Activated naive CD8-positive, alpha-beta T cell treated with anti-CD3 and anti-CD28 coated beads for 36 hours (primary cell): ENCODE results near the gene CCM2. TPM values are rescaled to one million over a fixed set of nuclear protein-coding genes. Genes with fewer than 3 reads are reported as not detected.

Source experiments
- DNase-seq: peaks from one replicate; pipeline ENCODE4 v3.0.0; 2021
- H3K27ac Mint-ChIP-seq: one replicate; pipeline ENCODE4 v1.8.0; 2022; ENCODE audit warnings: mild to moderate bottlenecking, moderate library complexity, mixed read lengths
- H3K27me3 Mint-ChIP-seq: one replicate; pipeline ENCODE4 v1.8.0; 2022; ENCODE audit warnings: mild to moderate bottlenecking, mixed read lengths
- H3K36me3 Mint-ChIP-seq: one replicate; pipeline ENCODE4 v1.8.0; 2021; ENCODE audit warnings: mild to moderate bottlenecking, mixed read lengths
- H3K4me1 Mint-ChIP-seq: one replicate; pipeline ENCODE4 v1.8.0; 2021; ENCODE audit warnings: mixed read lengths
- H3K4me3 Mint-ChIP-seq: one replicate; pipeline ENCODE4 v1.8.0; 2022; ENCODE audit warnings: mild to moderate bottlenecking, moderate library complexity, mixed read lengths
- H3K9me3 Mint-ChIP-seq: one replicate; pipeline ENCODE4 v1.8.0; 2022; ENCODE audit warnings: mixed read lengths
- total RNA-seq, 2 experiments: library from RNA; stranded (reverse); gene quantifications; one replicate each; pipeline ENCODE4 v1.2.3, GENCODE V29; 2021

The CCM2 gene
- total RNA-seq, 2 experiments from 2014 or later: 50.8 to 51.6 TPM

DNA sequence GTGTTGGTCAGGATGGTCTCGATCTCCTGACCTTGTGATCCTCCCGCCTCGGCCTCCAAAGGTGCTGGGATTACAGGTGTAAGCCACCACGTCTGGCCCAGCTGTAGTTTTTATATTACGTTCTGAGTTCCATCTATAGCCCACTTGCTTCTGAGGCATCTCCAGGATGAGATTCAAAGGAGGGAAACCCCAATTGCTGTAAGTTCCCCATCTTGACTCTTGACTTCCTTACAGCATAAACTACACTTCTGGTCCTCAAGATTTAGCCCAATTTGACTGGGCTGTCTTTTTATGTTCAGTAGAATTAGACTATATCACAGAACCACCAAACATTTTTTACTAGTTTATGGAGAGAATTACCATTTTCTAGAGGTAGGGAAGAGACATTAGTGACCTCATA is 44.3 kb downstream of the CCM2 start:
- peaks cover 27% of the 10 kb centered on the region for H3K36me3 Mint-ChIP-seq
- peak overlapping the region; percentile 47 for H3K27ac Mint-ChIP-seq
- H3K9me3 Mint-ChIP-seq: no peaks in the 10 kb centered on the region
- no peak for DNase-seq
- H3K4me1 Mint-ChIP-seq: peaks cover 21% of the 10 kb centered on the region
- H3K27me3 Mint-ChIP-seq: no peaks in the 10 kb centered on the region
- no peak overlapping the region for H3K4me3 Mint-ChIP-seq

DNA sequence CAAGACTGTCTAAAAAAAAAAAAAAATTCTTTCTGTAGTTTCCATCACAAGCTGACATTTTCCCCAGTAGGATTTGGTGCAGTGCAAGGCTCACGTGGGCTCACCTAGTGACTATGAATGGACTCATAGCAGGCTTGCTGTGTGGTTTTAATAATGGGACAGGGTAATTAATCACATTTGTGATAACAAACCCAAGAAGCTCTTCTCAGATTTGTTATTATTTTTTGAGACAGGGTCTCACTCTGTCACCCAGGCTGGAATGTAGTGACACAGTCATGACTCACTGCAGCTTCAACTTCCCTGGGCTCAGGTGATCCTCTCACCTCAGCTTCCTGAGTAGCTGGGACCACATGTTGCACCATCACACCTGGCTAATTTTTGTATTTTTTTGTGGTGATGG is 48.7 kb downstream of the CCM2 start:
- no peaks in the 10 kb centered on the region for H3K9me3 Mint-ChIP-seq
- peaks cover 34% of the 10 kb centered on the region for H3K4me1 Mint-ChIP-seq
- no peak overlapping the region for H3K4me3 Mint-ChIP-seq
- DNase-seq: no peak
- no peak overlapping the region for H3K27ac Mint-ChIP-seq
- H3K27me3 Mint-ChIP-seq: no peaks in the 10 kb centered on the region
- H3K36me3 Mint-ChIP-seq: peaks cover 13% of the 10 kb centered on the region

DNA sequence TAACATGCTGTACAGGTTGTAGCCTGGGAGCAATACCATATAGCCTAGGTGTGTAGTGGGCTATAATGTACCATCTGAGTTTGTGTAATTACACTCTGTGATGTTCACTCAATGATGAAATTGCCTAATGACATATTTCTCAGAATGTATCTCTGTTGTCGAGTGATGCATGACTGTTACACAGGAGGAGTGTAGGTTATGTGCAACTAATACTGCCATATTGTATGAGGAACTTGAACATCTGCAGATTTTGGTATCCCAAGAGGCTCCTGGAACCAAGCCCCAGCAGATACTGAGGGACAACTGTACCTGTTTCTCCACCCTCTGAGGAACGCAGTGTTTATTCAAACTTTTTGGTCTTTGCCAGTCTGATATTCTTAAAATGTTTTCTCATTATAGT is 50.2 kb downstream of the CCM2 start:
- peaks cover 33% of the 10 kb centered on the region for H3K4me1 Mint-ChIP-seq
- peaks cover 13% of the 10 kb centered on the region for H3K36me3 Mint-ChIP-seq
- DNase-seq: no peak
- H3K9me3 Mint-ChIP-seq: peaks cover 3% of the 10 kb centered on the region
- H3K27ac Mint-ChIP-seq: peak overlapping the region; percentile 62
- H3K4me3 Mint-ChIP-seq: no peak overlapping the region
- H3K27me3 Mint-ChIP-seq: no peaks in the 10 kb centered on the region

DNA sequence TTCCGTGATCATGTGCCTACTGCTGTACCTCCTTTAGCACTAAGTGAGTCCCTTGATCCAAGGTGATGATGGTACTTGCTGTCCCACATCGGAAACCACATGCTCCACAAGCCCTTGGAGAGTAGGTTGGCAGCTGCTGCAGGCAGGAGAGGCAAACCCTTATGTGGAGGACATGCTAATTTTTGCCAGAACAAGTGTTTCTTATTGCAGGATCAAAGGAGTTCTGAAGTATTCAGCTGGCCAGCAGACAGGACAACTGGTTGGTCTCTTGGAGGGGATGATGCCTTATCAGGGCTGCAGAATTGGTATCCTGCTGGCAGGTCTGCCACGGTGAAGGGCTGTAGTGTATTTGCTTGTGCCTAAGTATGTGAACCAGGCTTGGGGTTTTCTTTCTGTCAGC is 52.0 kb downstream of the CCM2 start:
- no peak overlapping the region for H3K4me3 Mint-ChIP-seq
- no peaks in the 10 kb centered on the region for H3K27me3 Mint-ChIP-seq
- H3K27ac Mint-ChIP-seq: no peak overlapping the region
- no peak for DNase-seq
- peaks cover 20% of the 10 kb centered on the region for H3K36me3 Mint-ChIP-seq
- H3K9me3 Mint-ChIP-seq: peaks cover 3% of the 10 kb centered on the region
- H3K4me1 Mint-ChIP-seq: peaks cover 43% of the 10 kb centered on the region

DNA sequence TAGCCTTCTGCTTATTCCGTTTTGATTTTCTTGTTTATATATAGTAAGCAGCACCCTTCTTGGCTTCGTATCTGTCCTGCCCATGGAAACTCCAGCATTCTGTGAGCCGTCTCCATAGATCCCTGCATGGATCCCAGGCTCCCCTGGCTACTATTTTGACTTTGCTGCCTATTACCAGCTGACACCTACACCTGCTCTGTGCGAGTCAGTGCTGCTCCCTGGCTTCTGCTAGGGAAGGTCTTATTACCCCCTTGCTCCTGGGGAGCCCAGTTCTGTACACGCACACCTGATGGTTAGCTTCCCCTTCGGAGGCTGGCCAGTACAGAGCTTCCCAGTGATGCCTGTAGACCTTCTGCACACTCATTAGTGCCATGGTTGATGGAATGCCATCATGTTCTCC is 53.4 kb downstream of the CCM2 start:
- H3K4me1 Mint-ChIP-seq: peaks cover 51% of the 10 kb centered on the region
- H3K27ac Mint-ChIP-seq: no peak overlapping the region
- no peak overlapping the region for H3K4me3 Mint-ChIP-seq
- H3K9me3 Mint-ChIP-seq: peaks cover 3% of the 10 kb centered on the region
- H3K36me3 Mint-ChIP-seq: peaks cover 26% of the 10 kb centered on the region
- no peaks in the 10 kb centered on the region for H3K27me3 Mint-ChIP-seq
- no peak for DNase-seq

DNA sequence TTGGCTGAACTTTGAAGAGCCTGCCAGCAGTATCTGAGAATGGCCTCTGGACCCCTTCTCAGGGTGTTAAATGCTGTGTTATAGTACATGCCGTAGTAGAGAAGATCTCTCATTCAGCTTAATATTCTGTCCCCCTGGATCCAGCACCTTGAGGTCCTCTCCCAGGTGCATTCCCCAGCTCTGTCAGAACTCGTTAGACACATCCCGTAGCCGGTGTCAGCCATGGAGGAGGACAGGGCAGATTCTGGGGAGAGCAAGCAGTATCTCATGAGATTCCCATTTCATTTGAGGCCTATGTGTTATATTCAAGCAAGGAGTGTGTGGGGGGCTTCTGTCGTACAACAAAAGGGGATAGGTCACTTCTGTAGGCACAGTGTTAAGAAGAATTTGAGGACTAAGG is 53.9 kb downstream of the CCM2 start:
- Mint-ChIP-seq H3K4me1 (peaks cover 49% of the 10 kb centered on the region), H3K27me3 (no peaks in the 10 kb centered on the region), H3K36me3 (peaks cover 27% of the 10 kb centered on the region), H3K9me3 (peaks cover 3% of the 10 kb centered on the region), H3K27ac (no peak overlapping the region), H3K4me3 (no peak overlapping the region)
- DNase-seq: no peak

DNA sequence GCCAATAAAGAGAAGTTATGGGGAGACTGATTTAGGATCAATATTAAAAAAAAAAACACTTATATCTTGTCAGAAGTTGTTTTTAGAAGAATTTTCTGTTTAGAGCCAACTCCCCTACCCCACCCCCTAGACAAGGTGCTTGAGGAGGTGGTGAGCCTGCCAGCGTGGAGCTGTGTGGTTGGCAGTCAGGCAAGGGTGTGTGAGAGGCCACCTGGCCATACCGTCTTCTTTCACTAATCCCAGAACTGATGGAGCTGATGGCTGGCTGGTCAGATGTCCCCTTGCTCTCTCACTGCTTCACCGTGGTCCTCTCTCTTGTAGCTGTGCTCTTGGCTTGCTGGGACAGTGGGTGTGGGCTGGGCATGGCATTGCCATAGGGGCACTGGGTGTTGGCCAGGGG is 54.4 kb downstream of the CCM2 start:
- peaks cover 3% of the 10 kb centered on the region for H3K9me3 Mint-ChIP-seq
- no peak for DNase-seq
- peaks cover 48% of the 10 kb centered on the region for H3K4me1 Mint-ChIP-seq
- H3K27me3 Mint-ChIP-seq: no peaks in the 10 kb centered on the region
- H3K27ac Mint-ChIP-seq: no peak overlapping the region
- peaks cover 27% of the 10 kb centered on the region for H3K36me3 Mint-ChIP-seq
- H3K4me3 Mint-ChIP-seq: no peak overlapping the region

DNA sequence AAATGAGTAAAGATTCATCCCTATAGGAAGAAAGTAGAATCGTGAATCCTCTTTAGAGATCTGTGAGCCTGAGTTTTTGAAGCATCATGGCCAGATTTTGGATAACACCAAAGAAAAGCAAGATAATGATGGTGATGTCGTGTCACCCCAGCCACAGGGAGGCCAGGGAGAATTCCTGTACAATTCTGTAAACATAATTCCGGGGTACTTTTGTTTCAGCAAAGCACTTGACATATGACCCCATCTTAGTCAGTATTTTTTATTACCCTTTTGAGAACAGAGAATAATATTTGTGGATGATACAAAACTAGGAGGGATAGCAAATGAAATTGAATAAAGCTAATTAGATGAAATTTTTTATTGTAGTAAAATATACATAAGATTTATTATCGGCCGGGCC is 55.0 kb downstream of the CCM2 start:
- Mint-ChIP-seq H3K27ac (peak overlapping the region; percentile 9), H3K27me3 (no peaks in the 10 kb centered on the region), H3K4me3 (no peak overlapping the region), H3K36me3 (peaks cover 27% of the 10 kb centered on the region), H3K9me3 (peaks cover 3% of the 10 kb centered on the region), H3K4me1 (peaks cover 51% of the 10 kb centered on the region)
- no peak for DNase-seq

DNA sequence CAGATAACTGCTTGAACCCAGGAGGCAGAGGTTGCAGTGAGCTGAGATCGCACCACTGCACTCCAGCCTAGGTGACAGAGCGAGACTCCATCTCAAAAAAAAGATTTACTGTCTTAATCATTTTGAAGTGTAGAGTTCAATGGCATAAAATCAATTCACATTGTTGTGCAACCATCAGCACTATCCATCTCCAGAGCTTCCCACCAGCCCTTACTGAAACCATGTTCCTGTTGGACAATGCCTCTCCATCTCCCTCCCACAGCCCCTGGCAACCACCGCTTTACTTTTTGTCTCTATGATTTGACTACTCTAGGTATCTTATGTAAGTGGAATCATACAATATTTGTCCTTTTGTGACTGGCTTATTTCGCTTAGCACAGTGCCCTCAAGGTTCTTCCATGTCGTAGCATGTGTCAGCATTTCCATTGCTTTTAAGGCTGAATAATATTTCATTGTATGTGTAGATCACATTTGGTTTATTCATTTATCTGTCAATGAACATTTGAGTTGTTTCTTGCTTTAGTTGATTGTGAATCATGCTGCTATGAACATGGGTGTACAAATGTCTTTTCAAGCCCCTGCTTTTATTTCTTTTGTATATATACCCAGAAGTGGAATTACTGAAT is 55.7 kb downstream of the CCM2 start:
- peak overlapping the region; percentile 38 for H3K27ac Mint-ChIP-seq
- H3K27me3 Mint-ChIP-seq: no peaks in the 10 kb centered on the region
- H3K4me3 Mint-ChIP-seq: no peak overlapping the region
- H3K9me3 Mint-ChIP-seq: peaks cover 3% of the 10 kb centered on the region
- peaks cover 32% of the 10 kb centered on the region for H3K36me3 Mint-ChIP-seq
- peaks cover 52% of the 10 kb centered on the region for H3K4me1 Mint-ChIP-seq
- DNase-seq: no peak

DNA sequence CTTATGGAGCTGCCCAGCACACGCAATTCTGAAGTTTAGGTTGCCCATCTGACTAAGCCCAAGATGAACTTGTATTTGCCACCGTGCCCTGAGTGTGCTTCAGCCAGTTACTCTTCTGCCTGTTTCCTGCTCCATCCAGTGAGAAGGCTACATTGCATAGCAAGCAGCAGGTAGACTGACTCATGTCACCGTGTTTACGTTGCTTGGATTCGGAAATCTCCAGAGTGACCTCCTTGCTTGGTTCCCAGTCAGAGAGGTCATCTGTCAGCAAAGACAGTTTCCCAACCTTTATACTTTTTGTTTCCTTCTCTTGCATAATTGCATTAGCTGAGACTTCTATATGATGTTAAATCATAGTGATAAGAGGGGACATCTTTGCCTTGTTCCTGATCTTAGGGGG is 57.9 kb downstream of the CCM2 start:
- Mint-ChIP-seq H3K4me1 (peaks cover 56% of the 10 kb centered on the region), H3K36me3 (peaks cover 44% of the 10 kb centered on the region), H3K4me3 (no peak overlapping the region), H3K27me3 (no peaks in the 10 kb centered on the region), H3K27ac (no peak overlapping the region), H3K9me3 (peaks cover 3% of the 10 kb centered on the region)
- DNase-seq: no peak

DNA sequence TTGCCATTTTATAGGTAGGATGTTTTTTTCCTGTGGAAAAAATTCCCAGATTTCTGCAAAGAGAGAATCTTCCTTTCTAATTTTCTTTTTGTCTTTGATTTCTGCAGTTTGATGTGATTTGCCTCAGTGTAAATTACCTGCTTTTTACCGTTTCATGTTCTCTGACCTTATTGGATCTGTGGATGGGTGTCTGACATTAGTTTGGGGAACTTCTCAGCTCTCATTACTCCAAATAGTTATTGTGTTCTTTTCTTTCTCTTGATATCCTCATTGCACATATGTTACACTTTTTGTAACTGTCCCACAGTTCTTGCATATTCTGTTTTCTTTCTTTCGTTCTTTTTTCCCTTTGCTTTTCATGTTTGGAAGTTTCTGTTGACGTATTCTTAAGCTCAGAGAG is 60.3 kb downstream of the CCM2 start:
- peaks cover 43% of the 10 kb centered on the region for H3K36me3 Mint-ChIP-seq

DNA sequence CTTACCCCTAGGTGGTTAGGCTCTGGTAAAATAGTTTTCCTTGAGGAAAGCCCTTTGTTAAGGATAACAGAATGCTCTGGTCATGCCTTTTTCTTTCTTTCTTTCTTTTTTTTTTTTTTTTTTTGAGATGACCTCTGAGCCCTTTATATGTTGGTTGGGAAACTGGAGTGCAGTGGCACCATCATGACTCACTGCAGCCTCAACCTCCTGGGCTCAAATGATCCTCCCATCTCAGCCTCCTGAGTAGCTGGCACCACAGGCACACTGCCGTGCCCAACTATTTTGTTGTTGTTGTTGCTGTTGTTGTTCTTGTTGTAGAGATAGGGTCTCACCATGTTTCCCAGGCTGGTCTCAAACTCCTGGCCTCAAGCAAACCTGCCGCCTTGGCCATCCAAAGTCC is 61.4 kb downstream of the CCM2 start:
- H3K27ac Mint-ChIP-seq: peak overlapping the region; percentile 83
- H3K4me3 Mint-ChIP-seq: no peak overlapping the region
- peaks cover 44% of the 10 kb centered on the region for H3K4me1 Mint-ChIP-seq
- no peak for DNase-seq
- no peaks in the 10 kb centered on the region for H3K9me3 Mint-ChIP-seq
- H3K36me3 Mint-ChIP-seq: peaks cover 38% of the 10 kb centered on the region
- H3K27me3 Mint-ChIP-seq: no peaks in the 10 kb centered on the region

More for the DNA sequence above, 60.3 kb downstream of the CCM2 start:
- no peak for DNase-seq
- Mint-ChIP-seq H3K4me1 (peaks cover 48% of the 10 kb centered on the region), H3K9me3 (no peaks in the 10 kb centered on the region), H3K4me3 (no peak overlapping the region), H3K27ac (no peak overlapping the region), H3K27me3 (no peaks in the 10 kb centered on the region)

DNA sequence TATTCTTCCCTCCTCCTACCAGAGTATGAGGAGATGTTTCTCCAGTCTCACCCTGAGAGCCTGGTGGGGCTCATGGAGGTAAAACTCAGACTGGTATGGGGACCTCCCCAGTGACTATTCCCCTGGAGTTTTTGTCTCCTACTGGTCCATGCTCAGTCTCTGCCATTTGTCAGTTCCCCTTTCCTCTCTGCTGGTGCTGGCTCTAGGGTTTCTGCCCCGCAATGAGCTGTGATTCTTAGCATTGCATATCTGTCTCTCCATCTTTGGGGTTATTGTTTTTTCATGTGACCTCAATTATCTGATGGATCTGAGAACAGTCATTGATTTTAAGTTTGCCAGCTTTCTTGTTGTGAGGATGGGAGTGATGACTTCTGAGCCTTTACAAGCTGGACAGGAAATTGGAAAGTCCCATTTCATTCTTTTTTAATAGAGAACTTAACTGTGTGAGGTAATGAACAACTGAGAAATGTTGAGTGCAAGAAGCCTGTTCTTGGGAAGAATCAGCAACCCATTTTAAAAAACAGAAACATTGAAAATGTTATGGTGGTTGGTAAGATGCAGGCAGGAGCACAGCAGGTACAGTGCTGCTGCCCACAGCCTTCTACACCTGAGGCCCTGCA is 61.9 kb downstream of the CCM2 start:
- Mint-ChIP-seq H3K27me3 (no peaks in the 10 kb centered on the region), H3K36me3 (peaks cover 37% of the 10 kb centered on the region), H3K4me3 (no peak overlapping the region), H3K9me3 (no peaks in the 10 kb centered on the region), H3K27ac (peak overlapping the region; percentile 83), H3K4me1 (peaks cover 44% of the 10 kb centered on the region)
- no peak for DNase-seq

DNA sequence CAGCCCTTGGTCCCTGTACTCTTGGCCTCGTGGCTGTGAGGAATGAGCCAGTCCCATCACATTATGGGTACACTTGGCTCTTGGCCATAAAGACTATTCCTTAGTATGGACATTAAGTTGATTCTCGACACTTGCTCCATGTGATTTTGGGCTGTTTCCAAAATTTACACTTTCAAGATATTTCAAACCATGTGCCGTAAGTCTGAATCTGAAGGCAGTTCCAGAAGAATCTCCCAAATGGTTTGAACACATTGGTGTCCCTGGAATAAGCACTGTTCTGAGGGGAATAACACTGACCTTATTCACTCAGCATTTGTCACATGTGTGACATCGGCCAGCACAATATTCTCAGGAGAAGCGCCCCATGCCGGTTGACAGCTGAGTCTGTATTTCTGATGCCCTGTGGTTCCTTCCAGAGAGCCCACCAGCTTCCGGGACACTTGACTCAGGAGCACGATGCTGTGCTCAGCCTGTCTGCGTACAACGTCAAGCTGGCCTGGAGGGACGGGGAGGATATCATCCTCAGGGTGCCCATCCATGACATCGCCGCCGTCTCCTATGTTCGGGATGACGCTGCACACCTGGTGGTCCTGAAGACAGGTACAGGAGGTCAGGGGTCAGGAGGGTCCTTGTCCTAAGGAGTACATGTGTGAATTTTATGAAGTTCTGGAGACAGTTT is 64.2 kb downstream of the CCM2 start:
- Mint-ChIP-seq H3K27ac (no peak overlapping the region), H3K27me3 (no peaks in the 10 kb centered on the region), H3K36me3 (peaks cover 29% of the 10 kb centered on the region), H3K4me1 (peaks cover 34% of the 10 kb centered on the region), H3K9me3 (no peaks in the 10 kb centered on the region), H3K4me3 (no peak overlapping the region)
- no peak for DNase-seq

DNA sequence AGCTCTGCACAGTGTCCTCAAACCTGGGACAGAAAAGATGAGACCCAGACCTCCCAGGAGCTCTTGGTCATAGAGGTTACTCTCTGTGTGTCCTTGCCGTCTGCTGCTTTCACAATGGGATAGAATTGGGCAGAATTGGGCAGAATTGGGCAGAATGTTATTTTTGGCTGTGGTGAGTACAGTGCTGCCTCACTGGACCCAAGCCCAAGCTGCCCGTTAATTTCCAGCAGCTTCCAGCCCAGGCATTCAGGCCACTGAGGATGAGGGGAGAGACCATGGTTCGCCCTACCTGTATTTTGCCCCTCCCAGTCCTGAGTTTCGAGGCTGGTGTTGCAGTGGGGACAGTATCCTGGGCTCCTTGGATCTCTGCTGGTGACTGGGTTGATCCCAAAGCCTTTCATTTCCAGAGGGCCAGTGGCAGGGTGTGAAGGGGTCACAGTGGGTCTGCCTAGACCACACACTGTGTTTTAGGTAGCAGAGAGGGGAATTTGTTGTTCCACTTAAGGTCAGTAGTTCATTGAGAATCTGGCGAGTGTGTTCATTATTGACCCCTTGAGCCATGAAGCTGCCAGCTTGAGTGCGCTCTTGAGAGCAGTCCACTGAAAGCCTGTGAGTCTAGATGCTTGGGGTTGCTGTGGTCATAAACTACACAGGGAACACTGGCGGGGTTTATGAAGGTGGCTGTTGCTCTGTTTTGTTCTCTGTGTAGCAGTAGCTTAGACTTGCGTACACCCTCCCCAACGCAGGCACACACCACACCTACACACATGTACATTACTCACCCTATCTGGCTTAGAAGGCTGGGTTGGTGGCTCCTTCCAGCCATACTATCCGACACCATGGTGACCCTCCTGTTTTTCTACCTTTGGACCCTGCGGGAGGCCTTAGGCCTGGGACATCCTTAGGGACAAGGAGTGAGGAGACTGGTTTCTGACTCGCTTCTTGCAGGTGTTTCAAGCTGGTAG is 65.3 kb downstream of the CCM2 start:
- no peak for DNase-seq
- Mint-ChIP-seq H3K36me3 (peaks cover 26% of the 10 kb centered on the region), H3K4me1 (peaks cover 28% of the 10 kb centered on the region), H3K9me3 (no peaks in the 10 kb centered on the region), H3K27ac (peak overlapping the region; percentile 53), H3K4me3 (no peak overlapping the region), H3K27me3 (no peaks in the 10 kb centered on the region)
